Measurements from ENCODE around the gene SLC39A11.

GRCh38 chr17:73091770-73092522, 542 bp downstream of the SLC39A11 start:
- no peak for TF ChIP-seq CTCF (IDR thresholded peaks at IDR 0.05; ENCODE audit: insufficient read depth, low read depth, low read length)
- TF ChIP-seq EZH2 (IDR thresholded peaks at IDR 0.05; ENCODE audit: insufficient read depth, low read length), result no peak

Measured in astrocyte (in vitro differentiated cells and primary cell).